ENCODE data around the gene PUS7L.
A peak's percentile ranks its signal among the peaks of the same experiment; 100 is the strongest.

DNA sequence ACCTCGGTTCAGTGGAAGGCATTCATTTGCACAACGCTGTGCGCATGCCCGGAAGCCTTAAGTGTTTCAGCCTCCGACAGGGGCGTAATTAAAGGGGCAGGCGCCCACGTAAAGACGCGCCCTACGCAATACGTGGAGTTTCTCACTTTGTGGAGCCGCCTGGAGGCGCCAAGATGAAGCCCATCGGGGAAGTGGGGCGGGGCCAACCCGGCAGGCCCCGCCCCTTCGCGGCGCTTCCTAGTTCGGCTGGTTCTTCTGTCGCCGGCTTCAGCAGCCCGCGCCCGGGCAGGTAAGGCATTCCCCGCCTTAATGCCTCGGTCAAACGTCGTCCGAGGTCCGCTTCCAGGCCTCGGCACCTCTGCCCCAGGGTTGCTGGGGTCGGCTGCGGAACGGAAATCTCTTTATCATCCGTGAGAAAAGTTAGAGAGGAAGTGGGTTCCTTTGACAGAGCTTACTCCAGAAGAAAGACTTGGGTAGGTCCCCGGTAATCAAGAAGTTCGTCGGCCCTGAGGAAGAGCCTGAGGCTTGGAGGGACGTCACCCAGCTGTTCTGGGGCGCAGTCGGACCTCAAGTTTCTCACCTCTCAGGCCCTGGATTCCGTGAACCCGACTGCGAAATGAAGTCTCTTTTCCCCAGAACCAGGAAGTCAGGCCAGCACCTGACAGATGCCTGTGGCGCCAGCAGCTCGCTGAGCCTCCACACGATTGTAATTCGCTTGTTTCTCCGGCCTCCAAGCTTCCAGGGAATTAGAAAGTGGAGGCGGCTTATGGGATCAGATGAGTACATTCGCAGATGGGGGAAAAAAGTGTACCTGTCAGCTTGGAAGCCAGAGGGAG is at the start of gene PUS7L, which contains the start of gene IRAK4:
- no peak for TF ChIP-seq EZH2 (IDR thresholded peaks at IDR 0.05; ENCODE audit: borderline replicate concordance)
- TF ChIP-seq, protein P1, sequence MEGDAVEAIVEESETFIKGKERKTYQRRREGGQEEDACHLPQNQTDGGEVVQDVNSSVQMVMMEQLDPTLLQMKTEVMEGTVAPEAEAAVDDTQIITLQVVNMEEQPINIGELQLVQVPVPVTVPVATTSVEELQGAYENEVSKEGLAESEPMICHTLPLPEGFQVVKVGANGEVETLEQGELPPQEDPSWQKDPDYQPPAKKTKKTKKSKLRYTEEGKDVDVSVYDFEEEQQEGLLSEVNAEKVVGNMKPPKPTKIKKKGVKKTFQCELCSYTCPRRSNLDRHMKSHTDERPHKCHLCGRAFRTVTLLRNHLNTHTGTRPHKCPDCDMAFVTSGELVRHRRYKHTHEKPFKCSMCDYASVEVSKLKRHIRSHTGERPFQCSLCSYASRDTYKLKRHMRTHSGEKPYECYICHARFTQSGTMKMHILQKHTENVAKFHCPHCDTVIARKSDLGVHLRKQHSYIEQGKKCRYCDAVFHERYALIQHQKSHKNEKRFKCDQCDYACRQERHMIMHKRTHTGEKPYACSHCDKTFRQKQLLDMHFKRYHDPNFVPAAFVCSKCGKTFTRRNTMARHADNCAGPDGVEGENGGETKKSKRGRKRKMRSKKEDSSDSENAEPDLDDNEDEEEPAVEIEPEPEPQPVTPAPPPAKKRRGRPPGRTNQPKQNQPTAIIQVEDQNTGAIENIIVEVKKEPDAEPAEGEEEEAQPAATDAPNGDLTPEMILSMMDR (IDR thresholded peaks at IDR 0.05; ENCODE audit: poor library complexity) = peak; percentile 52

Data from hepatocyte (in vitro differentiated cells).